NCI-H345 treated with DMSO at 0.1 percent for 48 hours (cell line): ENCODE results near the gene MARK3.

Experiments used
- DNase-seq: peaks from one replicate; lab custom pipeline; 2025; ENCODE audit not compliant: unreplicated experiment; lab: John Stamatoyannopoulos, UW

MARK3 gene

DNA sequence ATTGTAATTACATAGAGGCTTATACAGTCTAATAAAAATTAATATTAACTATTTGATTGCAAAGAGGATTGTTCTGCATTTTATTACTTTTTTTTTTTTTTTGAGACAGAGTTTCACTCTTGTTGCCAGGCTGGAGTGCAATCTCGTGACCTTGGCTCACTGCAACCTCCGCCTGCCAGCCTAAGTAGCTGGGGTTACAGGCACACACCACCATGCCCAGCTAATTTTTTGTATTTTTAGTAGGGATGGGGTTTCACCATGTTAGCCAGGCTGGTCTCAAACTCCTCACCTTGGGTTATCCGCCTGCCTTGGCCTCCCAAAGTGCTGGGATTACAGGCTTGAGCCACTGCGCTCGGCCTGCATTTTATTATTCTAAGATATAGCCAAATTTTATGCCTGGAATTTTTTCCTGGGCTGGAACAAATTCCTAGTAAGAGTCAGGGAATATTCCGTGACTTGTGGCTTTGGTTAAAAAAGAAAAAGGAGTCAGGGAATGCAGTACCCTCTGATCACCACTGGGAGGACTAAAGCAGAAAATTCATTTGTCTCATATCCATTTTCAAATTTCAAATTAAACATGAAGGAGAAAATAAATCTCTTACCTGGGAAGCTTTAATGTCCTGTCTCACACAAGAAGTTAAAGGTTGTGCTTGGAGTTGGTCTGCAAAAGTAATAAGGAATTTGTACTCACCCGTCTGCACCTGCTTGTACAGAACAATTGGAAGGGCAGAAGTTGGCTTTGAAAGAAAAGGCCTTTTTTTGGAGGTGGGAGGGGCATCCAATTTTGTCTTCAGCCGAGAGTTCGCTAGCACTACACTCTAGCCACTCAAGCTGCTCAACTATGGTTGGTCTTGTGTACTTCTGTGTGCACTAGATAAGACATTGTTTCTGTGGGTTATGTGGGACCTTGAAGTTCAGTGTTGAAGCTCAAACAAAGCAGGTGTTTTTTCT lies 8.7 kb downstream of the MARK3 start:
- DNase-seq = no peak

DNA sequence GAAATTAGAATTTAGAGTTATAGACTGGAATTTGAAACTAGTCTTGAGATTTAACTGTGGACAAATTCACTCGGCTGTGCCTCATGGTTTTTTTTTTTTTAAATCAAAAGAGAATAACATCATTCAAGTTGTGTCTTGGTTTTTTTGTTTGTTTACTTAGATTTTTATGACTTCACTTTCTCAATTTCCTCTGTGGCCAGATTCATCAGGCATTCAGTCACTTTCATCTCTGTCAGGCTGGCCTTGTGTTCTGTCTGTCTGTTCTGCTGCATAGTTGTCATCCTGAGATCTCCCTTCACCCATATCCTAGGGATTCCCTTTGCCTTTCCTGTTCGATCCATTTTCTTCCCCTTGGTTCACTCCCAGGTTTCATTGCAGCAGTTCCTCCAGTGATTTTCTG lies 10.0 kb downstream of the MARK3 start:
- DNase-seq = no peak

DNA sequence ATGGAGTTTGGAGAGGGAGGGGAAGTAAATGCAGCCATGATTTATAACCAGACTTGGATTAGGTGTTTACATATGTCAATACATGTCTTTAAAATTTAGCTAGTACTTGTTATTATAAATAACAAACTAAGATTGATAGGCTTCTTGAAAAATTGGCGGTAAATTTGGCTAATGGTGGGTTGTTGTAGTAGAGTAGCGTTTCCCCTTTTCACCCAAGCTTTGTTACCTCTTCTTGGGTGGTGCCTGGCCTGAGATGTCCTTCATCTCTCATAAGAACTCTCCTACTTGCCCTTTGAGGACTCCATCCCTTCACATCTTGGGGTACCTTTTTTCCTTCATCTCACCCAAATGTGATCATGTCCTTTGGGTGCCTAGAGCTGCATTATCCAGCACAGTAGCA lies 11.2 kb downstream of the MARK3 start:
- DNase-seq = no peak

DNA sequence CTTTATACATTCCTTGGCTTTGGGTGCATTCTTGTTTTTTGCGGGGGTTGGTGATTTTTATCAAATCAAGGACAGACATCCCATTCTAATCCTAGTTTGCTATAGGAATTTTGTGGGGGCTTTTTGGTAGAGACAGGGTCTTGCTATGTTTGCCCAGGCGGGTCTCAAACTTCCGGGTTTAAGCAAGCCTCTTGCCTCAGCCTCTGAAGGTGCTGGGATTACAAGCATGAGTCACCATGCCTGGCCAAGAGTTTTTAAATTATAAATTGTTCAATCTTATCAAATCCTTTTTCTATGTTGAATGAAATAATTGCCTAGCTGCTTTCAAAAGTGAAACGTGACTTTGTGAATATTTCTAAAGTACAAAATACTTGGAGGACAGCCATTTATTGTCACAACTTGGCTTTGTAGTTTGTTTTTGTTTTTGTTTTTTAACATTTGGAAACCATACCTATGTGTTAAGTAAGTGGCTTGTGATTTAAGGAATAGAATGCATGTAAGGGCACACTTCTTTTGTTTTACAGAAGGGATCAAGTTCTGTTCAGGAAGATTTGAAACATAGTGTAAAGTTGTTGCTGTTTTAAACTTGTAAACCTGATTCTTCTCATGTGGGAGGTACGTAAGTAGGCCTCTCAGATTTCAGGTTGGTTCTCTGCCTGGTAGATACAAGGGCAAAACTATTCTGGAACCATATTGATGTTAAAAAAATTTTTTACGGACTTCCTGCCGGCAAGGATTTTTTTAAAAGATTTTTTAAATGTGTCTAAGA lies 13.4 kb downstream of the MARK3 start:
- no peak for DNase-seq

DNA sequence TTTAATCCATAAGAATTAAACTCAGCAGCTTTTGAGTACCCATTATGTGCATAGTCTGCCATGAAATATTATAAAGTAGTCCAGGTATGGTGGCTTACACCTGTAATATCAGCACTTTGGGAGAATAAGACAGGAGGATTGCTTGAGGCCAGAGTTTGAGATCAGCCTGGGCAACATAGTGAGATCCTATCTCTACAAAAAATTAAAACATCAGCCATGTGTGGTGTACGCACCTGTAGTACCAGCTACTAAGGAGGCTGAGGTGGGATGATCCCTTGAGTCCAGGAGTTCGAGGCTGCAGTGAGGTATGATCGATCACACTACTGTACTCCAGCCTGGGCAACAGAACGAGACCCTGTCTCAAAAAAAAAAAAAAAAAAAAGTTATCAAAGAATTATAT lies 15.3 kb downstream of the MARK3 start:
- no peak for DNase-seq

DNA sequence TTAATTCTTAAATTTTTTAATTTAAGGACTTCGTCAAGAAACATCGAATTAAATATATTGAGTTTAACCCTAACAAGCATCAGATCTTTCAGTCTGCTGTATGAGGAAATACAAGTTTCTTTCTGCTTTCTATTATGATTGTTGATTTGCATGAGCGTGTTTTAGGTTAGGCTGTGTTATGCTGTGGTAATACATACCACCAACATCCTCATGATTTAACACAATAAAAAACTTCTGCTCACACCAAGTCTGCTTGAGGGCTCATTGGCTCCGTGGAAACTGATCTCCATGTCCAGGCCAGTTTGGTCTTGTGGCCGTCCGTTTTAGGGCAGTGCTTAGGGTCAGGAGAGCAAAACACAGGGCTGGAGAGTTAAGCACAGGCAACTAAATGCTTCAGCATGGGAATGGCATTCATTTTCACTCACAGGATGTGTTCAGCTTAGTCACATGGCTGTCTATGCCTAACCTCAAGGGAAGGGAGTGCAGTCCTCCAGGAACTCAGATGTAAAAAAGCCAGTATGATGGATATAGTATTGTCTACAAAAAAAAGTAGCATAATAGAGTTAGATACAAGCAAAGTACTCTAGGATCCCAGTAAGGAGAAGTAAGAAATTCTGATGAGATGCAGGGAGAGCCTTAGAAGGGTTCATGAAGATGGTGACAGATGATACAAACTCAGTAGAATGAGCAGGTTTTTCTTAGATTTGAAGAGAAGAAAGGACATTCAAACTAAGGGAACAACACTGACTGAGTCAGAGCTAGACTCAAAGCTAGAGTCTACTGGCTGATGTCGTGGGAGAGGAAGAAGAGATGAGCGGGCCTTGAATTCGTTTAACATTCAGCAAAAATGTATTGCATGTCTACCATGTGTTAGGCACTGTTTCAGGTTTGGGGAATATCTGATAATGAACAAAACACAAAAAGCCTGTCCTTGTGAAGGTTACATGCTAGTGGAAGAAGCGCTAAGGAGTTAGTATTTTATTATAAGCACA lies 16.3 kb downstream of the MARK3 start:
- DNase-seq = no peak

DNA sequence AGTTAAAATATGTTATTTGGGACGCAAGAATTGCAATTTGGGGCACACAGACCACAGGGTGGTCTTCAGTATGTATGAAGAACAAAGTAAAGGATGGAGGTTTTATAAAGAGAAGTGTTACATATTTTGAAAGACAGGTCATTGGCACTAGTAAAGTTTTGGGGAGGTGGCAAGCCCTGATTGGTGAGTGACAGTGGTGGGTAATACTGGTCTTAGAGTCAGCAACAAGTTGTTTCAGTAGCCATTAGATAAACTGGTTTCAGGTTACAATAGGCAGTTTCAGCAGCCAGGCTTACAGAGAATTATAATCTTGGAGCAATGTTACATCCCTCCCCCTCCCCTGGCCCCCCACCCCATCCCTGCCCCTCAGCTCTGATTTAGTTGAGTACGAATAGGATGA lies 17.5 kb downstream of the MARK3 start:
- DNase-seq = no peak

DNA sequence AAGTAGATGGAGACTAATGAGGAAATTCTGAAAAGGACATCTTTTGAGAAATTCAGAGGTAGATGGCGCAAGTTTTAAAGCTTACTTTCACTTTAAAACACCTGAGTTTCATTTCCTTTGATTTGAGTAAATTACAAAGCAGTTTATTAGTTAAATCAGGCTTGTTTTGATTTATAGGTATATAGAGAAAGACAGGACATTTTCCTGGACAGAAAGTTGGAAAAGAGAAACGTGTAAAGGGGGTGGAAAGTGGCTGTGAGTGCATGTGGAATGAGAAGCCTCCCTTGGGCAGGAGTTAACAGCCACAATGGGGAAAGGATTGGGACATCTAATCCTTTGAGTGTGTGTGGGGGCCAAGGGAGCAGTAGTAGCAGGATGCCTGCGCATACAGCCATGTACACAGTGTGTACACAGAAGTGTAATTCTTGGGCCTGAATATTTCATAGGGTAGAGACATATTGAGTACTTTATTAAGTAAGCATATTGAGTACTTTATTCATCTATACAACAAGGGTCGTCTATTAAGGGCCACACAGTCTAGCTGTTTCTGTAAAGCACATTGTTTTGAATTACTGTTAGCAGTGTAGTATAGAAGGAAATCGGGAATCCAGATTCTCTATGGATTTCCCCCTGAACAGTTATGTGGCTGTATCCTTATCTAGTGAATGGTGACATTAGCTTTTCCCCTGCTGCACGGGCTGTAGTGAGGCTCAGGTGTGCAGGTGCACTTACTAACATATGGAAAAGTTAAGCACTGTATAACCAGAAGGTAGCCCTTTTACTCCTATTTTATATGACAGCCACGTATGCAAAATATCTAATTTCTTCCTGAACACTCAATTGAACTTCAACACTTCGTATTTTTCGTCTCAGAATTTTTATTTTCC lies 19.1 kb downstream of the MARK3 start:
- no peak for DNase-seq

DNA sequence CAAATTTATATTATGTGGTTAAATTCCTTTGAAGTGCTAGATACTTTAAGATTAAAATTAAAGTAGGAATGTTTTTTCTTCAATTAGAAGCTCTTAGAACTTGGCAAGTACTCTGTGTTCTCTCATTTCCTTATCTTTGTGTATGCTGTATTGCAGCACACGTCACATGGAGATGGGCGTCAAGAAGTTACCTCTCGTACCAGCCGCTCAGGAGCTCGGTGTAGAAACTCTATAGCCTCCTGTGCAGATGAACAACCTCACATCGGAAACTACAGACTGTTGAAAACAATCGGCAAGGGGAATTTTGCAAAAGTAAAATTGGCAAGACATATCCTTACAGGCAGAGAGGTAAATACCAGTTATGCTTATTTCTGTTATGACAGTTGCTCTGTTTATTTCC lies 19.7 kb downstream of the MARK3 start:
- no peak for DNase-seq

DNA sequence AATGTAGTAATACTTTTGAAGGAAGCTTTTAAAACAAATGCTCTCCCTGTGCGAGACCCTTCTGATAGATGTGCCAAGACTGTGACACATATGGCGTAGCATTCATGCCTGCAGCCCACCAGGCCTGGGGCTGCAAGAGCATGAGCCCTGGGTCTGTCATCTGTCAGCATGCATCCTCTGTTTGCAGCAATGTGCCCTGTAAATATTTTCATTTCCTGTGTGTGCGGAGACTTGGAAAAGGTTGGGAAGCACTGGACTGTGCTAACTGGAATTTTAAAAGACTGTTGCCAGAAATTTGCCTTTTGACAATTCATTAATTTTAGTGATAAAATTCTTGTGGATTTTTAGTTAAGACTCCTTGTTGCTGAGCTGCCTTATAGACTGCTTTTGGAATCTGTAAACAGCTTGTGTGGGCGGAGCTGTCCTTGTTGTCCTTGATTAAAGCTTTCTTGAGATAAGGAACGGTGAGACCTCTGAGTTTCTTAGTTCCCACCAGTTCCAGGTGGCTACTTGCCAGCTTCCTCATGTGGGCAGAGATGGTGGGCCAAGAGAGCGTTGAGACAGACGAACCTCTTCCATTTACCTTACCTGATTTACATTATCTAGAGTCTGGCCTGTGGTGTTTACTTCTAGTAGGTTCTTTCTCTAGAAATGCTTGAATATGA lies 23.4 kb downstream of the MARK3 start:
- DNase-seq = no peak

DNA sequence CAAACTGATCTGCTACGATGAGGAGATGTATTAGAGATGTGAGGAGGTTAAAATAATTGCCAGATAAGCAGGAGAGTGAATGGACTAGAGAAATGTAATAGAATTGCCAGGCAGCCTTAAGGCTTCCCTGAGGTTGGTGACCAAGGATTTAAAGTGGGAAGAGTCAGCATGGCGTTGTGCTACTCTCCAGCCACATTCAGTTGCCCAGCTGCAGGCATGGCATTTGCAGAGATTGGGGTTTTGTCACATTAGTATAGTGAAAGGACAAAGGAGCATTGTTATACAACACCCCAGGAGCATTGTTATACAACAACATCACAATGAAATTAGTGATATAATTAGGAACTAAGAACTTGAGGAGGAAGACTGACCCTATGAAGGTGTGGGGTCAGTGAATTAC lies 31.7 kb downstream of the MARK3 start:
- no peak for DNase-seq

DNA sequence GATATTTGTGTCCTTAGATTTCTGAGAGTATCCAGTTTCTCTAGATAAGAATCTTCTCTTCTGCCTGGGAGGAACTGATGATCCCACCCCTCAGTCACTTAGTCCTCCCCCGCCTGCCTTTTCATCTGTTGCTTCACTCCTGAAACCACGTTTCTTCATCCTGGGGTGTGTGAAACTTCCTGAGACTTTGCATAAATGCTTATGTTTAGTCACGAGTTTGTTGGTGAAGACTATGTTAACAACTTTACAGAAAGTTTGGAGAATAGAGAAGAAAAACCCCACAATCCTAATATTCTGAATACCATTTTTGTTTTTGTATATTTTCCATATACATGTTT lies 33.2 kb downstream of the MARK3 start:
- DNase-seq = no peak

DNA sequence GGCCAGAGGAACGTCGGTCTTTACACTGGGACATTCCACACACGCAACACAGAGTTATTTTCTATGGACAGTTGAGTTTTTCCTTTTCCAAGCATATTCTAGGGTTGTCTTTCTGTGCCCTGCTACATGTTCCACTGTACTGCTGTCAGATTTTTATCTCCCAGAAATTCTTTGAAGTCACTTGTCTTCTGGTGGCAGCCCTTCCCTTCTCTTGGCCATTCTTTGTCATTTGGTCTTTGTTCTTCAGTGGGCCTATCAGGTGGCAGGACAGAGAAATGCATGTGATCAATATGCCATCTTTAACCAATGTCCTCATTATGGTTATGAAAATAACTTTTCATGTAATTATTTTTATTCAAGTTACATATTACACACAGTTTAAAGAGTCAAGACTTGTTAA lies 36.3 kb downstream of the MARK3 start:
- DNase-seq = no peak

DNA sequence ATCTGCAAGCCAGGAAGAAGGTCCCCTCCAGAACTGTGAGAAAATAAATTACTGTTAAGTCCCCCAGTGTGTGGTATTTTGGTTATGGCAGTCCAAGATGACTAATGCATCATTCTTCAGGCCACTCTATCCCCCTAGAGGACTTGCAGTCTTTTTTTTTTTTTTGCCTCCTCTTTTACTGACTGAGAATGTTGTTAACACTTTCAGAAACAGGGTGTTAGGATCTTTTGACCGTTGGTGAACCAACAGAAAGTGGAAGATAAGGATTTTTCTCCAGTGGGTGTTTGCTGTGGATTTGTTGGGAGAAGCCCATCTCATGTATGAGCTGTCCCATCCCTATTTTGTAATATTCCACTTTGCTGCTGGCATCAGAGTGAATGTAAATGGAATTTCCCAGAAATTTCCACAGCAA lies 37.8 kb downstream of the MARK3 start:
- no peak for DNase-seq

DNA sequence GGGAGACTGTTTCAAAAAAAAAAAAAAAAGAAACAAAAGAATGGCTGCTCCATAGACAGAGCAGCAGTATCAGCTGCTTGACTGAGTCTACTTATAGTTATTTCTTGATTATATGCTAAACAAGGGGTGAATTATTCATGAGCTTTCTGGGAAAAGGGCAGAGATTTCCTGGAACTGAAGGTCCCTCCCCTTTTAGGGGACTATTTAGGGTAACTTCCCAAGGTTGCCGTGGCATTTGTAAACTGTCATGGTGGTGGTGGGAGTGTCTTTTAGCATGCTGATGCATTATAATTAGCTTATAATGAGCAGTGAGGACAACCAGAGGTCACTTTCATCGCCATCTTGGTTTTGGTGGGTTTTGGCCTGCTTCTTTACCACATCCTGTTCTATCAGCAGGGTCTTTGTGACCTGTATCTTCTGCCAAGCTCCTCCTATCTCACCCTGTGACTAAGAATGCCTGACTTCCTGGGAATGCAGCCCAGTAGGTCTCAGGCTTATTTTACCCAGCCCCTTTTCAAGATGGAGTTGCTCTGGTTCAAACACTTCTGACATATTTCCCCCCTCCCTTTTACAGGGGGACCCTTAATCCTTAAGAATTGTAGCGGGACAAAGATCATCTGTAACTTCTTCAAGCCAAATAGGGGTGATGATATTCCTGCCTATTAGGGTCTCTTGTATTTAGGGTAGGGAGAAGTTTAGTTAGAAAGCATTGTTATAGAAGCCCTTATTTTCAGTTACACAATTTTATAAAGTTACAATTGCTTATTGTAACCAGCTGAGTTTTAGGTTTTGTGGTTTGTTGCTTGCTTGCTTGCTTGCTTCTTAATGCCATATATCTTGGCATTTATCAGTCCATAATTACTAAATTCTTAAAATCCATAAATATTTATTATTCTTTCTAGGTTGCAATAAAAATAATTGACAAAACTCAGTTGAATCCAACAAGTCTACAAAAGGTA lies 42.5 kb downstream of the MARK3 start:
- DNase-seq = no peak

DNA sequence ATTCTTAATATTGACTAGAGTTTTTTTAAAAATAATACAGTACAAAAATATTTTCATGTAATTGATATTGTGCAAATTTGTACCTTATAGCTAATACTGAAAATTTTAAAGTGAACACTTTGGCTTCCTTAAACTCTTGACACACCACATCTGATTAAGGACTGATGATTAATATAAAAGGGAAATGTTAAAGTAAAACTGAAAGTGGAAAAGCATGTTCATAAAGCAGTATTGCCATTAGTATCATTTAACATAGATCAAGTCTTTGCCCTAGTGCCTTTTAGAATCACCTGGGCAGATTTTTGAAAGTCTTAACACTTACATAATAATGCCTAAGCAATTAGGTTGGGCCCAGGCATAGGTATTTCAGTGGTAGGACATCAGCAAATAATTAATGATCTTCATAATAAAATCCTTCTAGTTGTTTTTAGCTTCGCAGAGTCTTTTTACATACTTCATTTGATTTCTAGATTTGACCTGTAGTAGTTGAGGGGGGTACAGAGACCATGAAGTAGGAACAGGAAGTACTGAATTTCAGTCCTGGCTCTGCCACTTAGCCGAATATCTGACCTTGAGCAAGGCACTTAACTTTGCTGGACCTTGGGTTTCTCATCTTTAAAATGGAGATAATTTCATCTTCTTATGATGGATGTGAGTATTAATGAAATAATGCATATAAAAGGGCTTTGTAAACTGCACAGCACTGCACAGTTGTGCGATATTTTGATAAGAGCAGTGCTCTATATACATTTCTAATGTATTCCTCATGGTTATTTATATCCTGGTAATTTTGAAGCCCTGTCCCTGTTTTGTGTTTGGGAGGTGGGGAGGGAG lies 43.7 kb downstream of the MARK3 start:
- DNase-seq = no peak

DNA sequence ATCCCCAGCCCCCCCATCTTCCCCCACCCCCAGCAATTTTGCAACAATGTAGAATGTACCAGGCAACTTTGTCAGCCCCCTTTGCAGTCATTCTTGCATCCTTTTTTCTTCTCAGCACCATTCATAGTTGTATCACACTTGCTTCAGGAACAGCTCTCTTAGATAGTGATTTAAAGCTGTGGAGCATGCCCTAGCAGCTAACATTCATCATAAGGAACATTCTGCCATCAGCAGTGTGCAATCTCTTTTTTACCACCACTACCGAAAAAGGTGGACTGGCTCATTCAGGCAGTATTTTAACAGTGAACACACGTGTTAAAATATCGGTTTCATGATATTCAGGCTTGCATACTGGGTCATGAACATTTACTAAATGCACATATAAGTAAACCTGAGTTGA lies 45.1 kb downstream of the MARK3 start:
- no peak for DNase-seq

DNA sequence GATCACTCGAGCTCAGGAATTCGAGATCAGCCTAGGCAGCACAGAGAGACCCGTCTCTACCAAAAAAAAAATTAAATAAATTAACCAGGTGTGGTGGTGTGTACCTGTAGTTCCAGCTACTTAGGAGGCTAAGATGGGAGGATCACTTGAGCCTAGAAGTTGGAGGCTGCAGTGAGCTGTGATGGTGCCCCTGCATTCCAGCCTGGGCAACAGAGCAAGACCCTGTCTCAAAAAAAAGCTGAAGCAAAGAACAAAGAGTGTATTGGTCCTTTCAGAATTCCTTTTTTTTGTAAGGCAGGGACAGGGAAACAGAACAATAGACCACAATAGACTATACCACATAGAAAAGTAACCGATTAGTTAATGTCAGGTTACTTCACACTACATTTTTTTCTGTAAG lies 47.4 kb downstream of the MARK3 start:
- DNase-seq = no peak
